Neural cell (in vitro differentiated cells): Measurements from ENCODE around the gene TMEM87A.

Experiments used
- CTCF ChIP-seq: fragments of 450-650 bp; IDR thresholded peaks from 2 replicates; pipeline ENCODE4 v1.5.1; 2014; ENCODE audit warnings: antibody characterized with exemption, mild to moderate bottlenecking, moderate library complexity; ENCODE audit not compliant: poor library complexity, severe bottlenecking
- EP300 ChIP-seq: fragments of 450-650 bp; conservative IDR thresholded peaks from 2 replicates; pipeline ENCODE4 v1.6.1; 2014; ENCODE audit warnings: antibody characterized with exemption, mild to moderate bottlenecking, moderate library complexity; ENCODE audit not compliant: poor library complexity, severe bottlenecking
- EZH2 ChIP-seq: fragments of 200-600, 300-800 bp; shearing (Covaris generic), sonication (generic); IDR thresholded peaks from 2 replicates; pipeline ENCODE4 v1.6.1; 2014; ENCODE audit warnings: antibody characterized with exemption, low read length, borderline replicate concordance, mild to moderate bottlenecking; ENCODE audit not compliant: insufficient read depth, poor library complexity, severe bottlenecking
- MXI1 ChIP-seq: fragments of 450-650 bp; conservative IDR thresholded peaks from 2 replicates; pipeline ENCODE4 v1.6.1; 2014; ENCODE audit warnings: antibody characterized with exemption, mild to moderate bottlenecking; ENCODE audit not compliant: poor library complexity, severe bottlenecking

DNA sequence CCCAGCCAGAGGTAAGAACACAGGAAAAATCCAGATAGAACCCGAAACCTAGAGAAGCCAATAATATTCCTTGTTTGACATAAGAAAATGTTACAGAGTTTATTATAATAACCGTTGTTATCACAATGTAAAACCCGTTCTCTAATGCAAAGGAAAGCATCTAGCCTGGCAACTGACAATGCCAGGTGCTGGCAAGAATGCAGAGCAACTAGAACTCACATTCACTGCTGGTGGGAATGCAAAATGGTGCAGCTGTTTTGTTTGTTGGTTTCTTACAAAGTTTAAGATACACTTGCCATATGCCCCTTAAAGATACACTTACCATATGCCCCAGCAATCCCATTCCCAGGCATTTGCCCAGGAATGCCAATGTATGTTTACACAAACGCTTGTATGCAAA is 88.5 kb downstream of the TMEM87A start:
- no peak for TF ChIP-seq CTCF
- no peak for TF ChIP-seq EP300
- TF ChIP-seq MXI1: no peak
- no peak for TF ChIP-seq EZH2
